Ectodermal cell (in vitro differentiated cells): ENCODE results near the gene CTSC.
"Not testable (repeated sequence)": the region's sequence is repeated elsewhere in the genome, so short reads cannot be mapped to it uniquely, and the experiment has no call there.

Experiments
- H3K27ac ChIP-seq: 2 replicates; pipeline ENCODE4 v1.7.0; 2013; ENCODE audit warnings: mild to moderate bottlenecking, low read depth, low read length; ENCODE audit not compliant: insufficient read depth, poor library complexity, severe bottlenecking
- H3K27me3 ChIP-seq: 2 replicates; pipeline ENCODE4 v1.7.0; 2013; ENCODE audit warnings: mild to moderate bottlenecking, low read length; ENCODE audit not compliant: insufficient read depth, control insufficient read depth, poor library complexity, severe bottlenecking
- H3K36me3 ChIP-seq: one replicate; pipeline ENCODE4 v1.7.0; 2013; ENCODE audit warnings: low read length; ENCODE audit not compliant: control insufficient read depth, insufficient read depth
- H3K4me1 ChIP-seq: one replicate; pipeline ENCODE4 v1.7.0; 2013; ENCODE audit warnings: low read length; ENCODE audit not compliant: control insufficient read depth, insufficient read depth
- H3K4me3 ChIP-seq: 2 replicates; pipeline ENCODE4 v1.7.0; 2013; ENCODE audit warnings: low read depth, low read length, control low read depth; ENCODE audit not compliant: insufficient read depth
- H3K9me3 ChIP-seq: 2 replicates; pipeline ENCODE4 v1.7.0; 2013; ENCODE audit warnings: mild to moderate bottlenecking, low read length, moderate library complexity; ENCODE audit not compliant: control insufficient read depth
- WGBS, 2 experiments: methylation state at CpG; one replicate each; pipeline ENCODE4 v1.1.7; 2013; ENCODE audit warnings: missing lambda C conversion rate in 2 of 2; 5-methylcytosine and 5-hydroxymethylcytosine counted together

The CTSC gene

DNA sequence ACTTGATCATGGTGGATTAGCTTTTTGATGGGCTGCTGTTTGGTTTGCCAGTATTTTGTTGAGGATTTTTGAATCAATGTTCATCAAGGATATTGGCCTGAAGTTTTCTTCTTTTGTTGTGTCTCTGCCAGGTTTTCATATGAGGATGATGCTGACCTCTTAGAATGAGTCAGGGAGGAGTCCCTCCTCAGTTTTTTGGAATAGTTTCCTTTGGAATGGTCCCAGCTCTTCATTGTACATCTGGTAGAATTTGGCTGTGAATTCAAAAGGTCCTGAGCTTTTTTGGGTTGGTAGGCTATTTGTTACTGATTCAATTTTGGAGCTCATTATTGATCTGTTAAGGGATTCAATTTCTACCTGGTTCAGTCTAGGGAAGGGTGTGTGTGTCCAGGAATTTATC, 78.1 kb downstream of the CTSC start:
- Histone ChIP-seq H3K36me3 (no peaks in the 10 kb centered on the region), H3K9me3 (peaks cover 8% of the 10 kb centered on the region), H3K27me3 (no peaks in the 10 kb centered on the region), H3K4me1 (no peaks in the 10 kb centered on the region), H3K4me3 (no peak overlapping the region), H3K27ac (no peak overlapping the region)

GRCh38 chr11:88252208-88252607, 85.3 kb downstream of the CTSC start:
- Histone ChIP-seq H3K27me3 (no peaks in the 10 kb centered on the region), H3K27ac (no peak overlapping the region), H3K36me3 (no peaks in the 10 kb centered on the region), H3K4me1 (no peaks in the 10 kb centered on the region), H3K9me3 (peaks cover 4% of the 10 kb centered on the region), H3K4me3 (no peak overlapping the region)

DNA sequence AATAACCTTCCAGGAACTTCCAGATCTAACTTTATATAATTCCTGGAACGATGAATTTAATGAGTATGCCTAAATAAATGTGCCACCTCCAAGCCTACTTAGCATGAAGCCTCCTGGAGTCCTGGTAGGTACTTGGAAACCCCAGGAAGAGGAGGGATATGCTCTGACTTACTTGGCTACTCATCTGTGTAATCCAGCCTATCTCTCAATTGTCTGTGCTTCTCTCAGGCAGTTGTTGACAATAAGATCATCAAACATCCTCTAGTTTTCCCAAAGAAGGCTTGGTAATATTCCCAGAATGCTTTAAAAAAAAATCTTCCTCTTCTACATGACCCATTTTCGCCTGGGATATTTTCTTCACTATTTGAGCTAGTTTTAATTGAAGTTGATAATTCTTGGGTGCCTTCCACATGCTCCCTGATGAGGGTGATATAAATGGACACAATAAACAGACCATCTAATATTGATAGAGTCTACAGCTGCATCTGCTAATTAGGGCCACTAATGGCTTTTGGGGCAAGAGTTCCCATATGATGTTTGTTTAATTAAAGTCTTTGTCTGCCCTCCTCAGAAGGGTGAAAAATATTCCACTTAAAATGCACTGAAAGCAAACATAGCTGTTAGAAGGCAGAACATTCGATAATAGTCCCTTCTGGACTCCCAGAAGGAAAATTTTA, 86.8 kb downstream of the CTSC start:
- WGBS, 2 experiments, result 100% methylated on average over 2 of the region's 3 CpGs; no CpG with 5 or more reads in 1 of the 2 experiments
- Histone ChIP-seq H3K4me1 (no peaks in the 10 kb centered on the region), H3K27me3 (no peaks in the 10 kb centered on the region), H3K36me3 (no peaks in the 10 kb centered on the region), H3K4me3 (no peak overlapping the region), H3K27ac (no peak overlapping the region), H3K9me3 (peaks cover 2% of the 10 kb centered on the region)

DNA sequence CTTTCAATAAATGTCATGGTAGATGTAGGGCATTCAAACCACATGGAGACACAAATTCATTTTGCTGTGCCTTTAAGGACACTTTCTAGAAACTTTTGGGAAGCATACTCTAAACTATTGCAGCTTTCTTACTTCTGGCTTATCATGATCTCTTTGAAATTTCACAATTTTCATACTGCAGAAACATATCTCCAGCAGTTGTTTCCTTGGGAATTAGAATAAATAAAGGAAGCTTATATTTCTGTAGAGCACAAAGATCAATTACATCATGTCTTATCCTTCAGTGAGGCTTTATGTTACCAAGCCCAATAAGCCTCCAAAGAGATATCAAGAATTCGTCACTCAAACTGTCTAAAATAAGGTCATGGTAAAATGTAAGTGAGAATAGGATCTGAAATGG, 87.8 kb downstream of the CTSC start:
- no peaks in the 10 kb centered on the region for H3K4me1 ChIP-seq
- no peaks in the 10 kb centered on the region for H3K36me3 ChIP-seq
- no peaks in the 10 kb centered on the region for H3K27me3 ChIP-seq
- WGBS, 2 experiments, result 100% methylated on average over 1 of the region's 1 CpG; no CpG with 5 or more reads in 1 of the 2 experiments
- no peak overlapping the region for H3K4me3 ChIP-seq
- H3K9me3 ChIP-seq, result no peaks in the 10 kb centered on the region
- H3K27ac ChIP-seq, result no peak overlapping the region

- 88 to 90% methylated on average over 3 of the region's 3 CpGs for WGBS, 2 experiments
- Histone ChIP-seq H3K4me1 (no peaks in the 10 kb centered on the region), H3K36me3 (no peaks in the 10 kb centered on the region), H3K27me3 (no peaks in the 10 kb centered on the region), H3K9me3 (no peaks in the 10 kb centered on the region), H3K27ac (no peak overlapping the region), H3K4me3 (no peak overlapping the region)
Measured at GRCh38 chr11:88246696-88247095, 90.8 kb downstream of the CTSC start.

GRCh38 chr11:88245576-88245975, 92.0 kb downstream of the CTSC start:
- not testable (repeated sequence) for H3K27ac ChIP-seq, H3K4me3 ChIP-seq, H3K9me3 ChIP-seq, H3K4me1 ChIP-seq, H3K36me3 ChIP-seq, H3K27me3 ChIP-seq
- WGBS, 2 experiments, result 87 to 95% methylated on average over 2 of the region's 2 CpGs
